Measurements from ENCODE around the gene SYNE1.

GRCh38 chr6:152636609-152637295 lies 410 bp downstream of the SYNE1 start:
- no peak for TF ChIP-seq ZNF263 (CRISPR knock-in tag; IDR thresholded peaks at IDR 0.05; ENCODE audit: low read depth)
- no peak for TF ChIP-seq PREB (CRISPR knock-in tag; IDR thresholded peaks at IDR 0.05; ENCODE audit: borderline replicate concordance)
- TF ChIP-seq CTCF (IDR thresholded peaks at IDR 0.05) = no peak
- TF ChIP-seq ESRRA (CRISPR knock-in tag; IDR thresholded peaks at IDR 0.05; ENCODE audit: borderline replicate concordance) = no peak
- peak; percentile 12; the same call in 1 of the 2 replicates for TF ChIP-seq SP1 (CRISPR knock-in tag; conservative IDR thresholded peaks at IDR 0.05)
- TF ChIP-seq RELA (CRISPR knock-in tag; IDR thresholded peaks at IDR 0.05; ENCODE audit: borderline replicate concordance) = no peak
- TF ChIP-seq E2F4 (CRISPR knock-in tag; IDR thresholded peaks at IDR 0.05; ENCODE audit: borderline replicate concordance, low read depth) = no peak
- TF ChIP-seq ZBTB21 (CRISPR knock-in tag; IDR thresholded peaks at IDR 0.05; ENCODE audit: borderline replicate concordance) = no peak
- TF ChIP-seq JUN (CRISPR knock-in tag; IDR thresholded peaks at IDR 0.05) = no peak
- no peak for TF ChIP-seq FOXJ3 (CRISPR knock-in tag; IDR thresholded peaks at IDR 0.05; ENCODE audit: borderline replicate concordance)

Measured in WTC11 (cell line).